D341Med (cell line): Measurements from ENCODE around the gene C10orf95.
"Not testable (repeated sequence)": the region's sequence is repeated elsewhere in the genome, so short reads cannot be mapped to it uniquely, and the experiment has no call there.

Experiments
- DNase-seq: peaks from one replicate; pipeline ENCODE4 v3.0.0; 2012; ENCODE audit warnings: low spot score

The C10orf95 gene

DNA sequence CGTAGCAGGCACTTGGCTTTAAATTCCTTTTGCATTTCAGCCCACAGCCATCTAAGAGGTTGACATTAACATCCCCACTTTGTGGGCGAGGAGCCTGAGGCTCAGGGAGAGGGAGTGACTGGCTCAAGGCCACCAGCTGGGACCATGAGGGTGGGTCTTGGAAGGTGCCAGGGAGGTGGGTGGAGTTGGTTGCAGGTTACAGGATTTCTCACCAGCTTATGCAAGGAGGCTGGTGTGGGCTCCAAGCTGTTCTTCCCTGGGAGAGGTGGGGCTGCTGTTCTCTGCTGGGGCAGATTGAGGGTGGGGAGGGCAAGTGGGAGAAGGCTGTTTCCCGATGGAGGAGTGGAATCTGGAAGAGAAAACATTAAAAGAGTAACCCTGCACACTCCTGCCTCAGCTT is 14.1 kb upstream of the C10orf95 start:
- DNase-seq: no peak

DNA sequence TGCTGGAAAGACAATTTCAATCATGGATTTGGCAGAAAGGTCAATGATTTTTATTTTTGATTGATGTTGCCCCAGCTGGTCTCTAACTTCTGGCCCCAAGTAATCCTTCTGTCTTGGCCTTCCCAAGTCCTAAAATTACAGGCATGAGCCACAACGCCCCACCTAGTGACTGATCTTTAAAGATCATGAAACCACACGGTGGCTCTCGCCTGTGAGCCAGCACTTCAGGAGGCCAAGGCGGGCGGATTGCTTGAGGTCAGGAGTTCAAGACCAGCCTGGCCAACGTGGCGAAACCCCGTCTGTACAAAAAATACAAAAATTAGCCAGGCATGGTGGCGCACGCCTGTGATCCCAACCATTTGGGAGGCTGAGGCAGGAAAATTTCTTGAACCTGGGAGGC is 12.6 kb upstream of the C10orf95 start:
- DNase-seq: no peak

DNA sequence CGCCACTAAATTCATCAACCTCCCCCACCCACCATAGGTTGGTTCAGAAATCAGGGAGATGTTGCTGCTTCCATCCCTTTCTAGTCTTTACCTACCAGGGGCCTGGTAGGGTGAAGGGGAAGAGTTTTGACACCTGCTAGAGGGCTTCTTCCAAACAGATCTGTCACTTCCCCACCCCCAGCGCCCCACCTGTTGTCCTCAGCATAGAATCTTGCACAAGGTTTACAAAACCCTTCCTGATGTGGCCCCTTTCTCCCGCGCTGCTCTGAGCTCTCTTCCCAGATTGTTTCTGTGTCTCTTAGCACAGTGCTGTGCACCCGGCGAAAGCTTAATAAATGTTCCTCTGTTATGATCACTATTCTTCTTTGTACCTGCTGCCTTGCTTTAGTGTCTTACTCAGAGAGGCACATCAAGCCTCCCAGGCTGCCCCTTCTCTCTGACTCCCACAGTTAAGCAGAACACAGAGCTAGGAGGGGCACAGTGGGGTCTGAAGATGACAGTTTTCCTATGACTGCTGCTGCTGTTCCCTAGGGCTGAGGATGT is 11.2 kb upstream of the C10orf95 start:
- DNase-seq: no peak

DNA sequence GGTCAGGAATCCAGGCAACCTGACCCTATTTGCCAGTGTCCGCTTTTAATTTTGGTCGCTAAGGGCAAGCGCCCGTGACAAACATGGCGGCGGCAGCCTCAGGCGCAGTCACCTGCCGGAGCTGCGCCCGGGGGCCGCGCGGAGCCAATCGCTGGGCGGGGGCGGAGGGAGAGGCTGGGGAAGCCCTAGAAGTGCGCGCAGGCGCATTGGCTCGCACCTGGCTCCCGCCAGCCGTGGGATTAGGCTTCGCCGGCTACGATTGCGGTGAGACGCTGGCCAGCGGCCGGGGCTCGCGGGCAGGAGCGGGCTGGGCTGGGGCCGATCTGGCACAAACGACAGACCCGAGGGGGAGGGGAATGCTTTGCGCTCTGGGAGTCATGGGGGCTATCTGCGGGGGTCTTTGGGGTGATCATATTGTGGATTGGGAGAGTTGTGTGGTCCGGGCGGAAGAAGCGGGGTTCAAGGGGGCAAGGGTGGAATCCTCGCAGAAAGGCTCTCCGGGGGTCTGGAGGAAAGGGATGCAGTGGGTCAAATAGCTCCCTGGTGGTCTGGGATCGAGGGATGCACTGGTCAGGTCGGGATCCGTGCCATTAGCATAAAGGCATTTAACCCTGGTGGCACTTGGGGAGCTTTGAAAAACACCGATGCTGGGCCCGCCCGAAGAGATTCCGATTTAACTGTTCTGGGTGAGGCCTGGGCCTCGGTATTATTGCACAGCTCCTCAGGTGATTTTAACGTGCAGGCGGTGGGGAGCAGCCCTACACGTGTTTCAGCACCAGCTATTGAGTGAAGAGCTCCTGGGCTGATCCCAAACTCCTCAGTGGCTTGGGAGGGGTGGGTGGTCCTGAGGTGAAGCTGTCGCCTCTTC is 10.1 kb upstream of the C10orf95 start:
- peak; percentile 94 for DNase-seq

DNA sequence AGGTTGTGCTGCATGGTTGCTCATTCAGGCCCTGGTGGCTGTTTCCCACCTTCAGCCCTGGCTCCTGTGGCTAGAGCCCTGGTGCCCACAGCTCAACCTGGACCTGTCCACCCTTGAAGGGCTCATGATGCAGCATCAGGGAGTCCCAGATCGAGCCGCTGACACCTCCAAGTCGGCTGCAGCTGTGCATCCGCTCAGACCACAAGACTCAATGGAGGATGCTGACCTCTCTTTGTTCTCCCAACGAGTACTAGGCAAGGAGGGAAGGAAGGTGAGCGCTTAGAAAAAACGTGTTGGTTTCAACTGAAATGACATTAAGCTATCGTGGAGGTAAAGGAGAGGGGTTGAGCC is 9.5 kb upstream of the C10orf95 start:
- DNase-seq: no peak

DNA sequence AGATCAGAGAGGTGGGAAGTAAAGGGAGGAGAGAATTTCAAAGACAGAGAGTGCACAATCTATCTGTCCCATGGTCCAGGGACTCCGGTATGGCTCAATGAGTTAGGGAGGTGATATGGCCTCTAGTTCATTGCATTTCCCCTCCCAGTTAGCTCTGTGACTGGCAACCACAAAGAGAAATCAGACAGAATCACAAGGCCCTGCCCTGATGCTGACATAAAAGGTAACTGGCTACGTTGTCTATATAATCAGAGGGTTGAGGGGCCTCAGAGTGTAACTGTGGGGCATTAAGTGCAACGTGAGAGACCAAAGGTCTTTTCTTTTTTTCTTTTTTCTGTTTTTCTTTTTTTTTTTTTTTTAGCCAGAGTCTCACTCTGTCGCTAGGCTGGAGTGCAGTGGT is 7.3 kb upstream of the C10orf95 start:
- DNase-seq: no peak

DNA sequence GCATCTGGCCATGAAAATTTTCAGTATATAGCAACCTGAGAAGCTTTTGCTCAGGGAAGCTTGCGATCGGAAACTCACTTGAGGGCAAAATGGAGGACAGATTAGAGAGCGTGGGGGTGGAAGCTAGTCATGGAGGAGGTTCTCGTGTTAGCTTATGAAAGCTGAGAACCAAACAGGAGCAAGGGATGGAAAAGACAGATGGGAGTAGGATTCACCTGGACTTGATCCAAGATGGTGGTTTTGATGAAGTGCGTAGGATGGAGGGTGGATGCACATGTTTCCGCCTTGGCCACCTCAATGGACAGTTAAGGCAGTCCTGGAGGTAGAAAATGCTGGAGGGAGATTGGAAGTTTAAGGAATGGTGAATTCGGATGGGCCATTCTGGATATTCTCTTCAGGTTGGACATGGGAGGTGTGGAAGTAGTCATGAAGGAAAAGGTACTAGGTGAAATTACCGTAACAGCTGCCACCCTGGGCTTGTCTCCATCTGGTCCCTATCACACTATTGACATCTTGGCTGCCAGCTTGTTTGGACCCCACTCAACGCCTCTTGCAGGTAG is 6.3 kb upstream of the C10orf95 start:
- no peak for DNase-seq

DNA sequence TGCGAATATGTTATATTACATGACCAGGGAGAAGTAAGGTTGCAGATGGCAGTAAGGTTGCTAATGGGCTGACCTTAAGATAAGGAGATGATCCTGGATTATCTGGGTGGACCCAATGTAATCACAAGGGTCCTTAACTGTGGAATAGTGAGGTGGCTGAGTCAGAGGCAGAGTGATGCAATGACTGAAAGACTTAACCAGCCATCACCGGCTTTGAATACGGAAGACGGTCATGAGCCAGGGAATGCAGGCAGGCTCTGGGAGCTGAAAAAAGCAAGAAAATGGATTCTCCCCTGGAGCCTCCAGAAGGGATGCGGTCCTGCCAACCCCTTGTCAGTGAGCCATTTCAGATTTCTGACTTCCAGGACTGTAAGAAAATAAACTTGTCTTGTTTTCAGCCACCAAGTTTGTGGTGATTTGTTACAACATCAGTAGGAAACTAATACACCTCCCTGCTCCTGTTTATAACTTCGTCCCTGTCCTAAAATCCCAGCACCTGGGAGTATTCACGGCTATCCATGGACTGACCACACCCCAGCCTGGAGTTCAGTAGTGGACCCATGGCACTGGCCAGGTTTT is 4.6 kb upstream of the C10orf95 start:
- DNase-seq: no peak

DNA sequence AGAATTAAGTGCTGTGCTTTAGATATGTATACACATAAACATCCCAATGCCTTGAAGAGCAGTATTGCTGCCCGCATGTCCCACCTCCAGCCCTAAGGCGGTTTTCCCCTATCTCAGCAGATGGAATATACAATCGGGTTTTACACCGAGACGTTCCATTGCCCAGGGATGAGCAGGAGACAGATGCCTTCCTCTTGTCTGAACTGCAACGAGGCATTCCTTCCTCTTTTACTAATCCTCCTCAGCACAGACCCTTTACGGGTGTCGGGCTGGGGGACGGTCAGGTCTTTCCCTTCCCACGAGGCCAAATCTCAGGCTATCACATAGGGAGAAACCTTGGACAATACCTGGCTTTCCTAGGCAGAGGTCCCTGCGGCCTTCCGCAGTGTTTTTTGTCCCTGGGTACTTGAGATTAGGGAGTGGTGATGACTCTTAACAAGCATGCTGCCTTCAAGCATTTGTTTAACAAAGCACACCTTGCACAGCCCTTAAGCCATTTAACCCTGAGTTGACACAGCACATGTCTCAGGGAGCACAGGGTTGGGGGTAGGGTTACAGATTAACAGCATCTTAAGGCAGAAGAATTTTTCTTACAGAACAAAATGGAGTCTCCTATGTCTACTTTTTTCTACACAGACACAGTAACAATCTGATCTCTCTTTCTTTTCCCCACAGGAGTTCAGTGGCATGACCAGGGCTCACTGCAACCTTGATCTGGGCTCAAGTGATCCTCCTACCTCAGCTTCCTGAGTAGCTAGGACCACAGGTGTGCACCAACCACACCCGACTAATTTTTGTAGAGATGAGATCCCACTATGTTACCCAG is 3.5 kb upstream of the C10orf95 start:
- DNase-seq: not testable (repeated sequence)

DNA sequence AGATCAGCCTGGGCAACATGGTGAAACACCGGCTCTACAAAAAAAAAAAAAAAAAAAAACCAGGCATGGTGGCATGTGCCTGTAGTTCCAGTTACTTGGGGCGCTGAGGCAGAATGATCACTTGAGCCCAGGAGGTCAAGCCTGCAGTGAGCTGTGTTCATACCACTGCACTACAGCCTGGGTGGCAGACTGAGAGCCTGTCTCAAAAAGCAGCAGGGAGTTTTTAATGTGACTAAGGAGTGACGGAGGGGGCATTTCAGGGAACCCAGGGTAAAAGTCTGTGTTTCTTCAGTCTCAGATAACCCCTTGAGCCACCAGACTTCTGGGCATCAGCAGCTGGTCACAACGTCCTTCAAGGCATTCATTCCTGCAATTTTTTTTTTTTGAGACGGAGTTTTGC is 2.2 kb upstream of the C10orf95 start:
- no peak for DNase-seq

DNA sequence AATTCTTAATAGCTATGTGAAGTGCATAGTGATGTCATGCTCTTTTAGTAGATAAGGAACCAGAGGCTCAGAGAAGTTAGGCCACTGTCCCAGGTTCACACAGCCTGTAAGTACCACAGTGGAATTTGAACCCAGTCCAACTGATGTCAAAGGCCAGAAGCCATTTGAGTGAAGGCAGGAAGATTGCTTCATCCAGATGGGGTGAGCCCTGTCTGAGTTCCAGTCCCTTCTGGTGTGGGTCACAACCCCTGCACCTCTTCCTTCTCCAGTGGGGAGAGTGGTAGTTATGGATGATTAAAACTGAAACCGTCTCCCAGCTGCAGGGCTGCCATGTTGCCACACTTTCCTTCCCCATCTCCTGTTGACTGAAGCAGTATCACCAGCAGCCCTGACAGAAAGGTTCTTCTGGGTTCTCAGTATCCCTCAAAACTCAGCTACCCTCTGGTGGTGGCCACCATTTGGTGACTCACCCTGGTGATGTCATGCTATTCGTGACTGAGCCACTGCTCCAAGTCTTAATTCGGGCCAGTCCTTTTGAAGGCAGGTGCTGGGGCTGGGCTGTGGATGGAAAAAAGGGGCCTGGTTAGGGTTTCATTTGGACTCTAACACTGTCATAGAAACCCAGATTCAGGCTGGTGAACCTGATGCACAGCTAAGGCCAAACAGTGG is 1.5 kb upstream of the C10orf95 start:
- DNase-seq: no peak

DNA sequence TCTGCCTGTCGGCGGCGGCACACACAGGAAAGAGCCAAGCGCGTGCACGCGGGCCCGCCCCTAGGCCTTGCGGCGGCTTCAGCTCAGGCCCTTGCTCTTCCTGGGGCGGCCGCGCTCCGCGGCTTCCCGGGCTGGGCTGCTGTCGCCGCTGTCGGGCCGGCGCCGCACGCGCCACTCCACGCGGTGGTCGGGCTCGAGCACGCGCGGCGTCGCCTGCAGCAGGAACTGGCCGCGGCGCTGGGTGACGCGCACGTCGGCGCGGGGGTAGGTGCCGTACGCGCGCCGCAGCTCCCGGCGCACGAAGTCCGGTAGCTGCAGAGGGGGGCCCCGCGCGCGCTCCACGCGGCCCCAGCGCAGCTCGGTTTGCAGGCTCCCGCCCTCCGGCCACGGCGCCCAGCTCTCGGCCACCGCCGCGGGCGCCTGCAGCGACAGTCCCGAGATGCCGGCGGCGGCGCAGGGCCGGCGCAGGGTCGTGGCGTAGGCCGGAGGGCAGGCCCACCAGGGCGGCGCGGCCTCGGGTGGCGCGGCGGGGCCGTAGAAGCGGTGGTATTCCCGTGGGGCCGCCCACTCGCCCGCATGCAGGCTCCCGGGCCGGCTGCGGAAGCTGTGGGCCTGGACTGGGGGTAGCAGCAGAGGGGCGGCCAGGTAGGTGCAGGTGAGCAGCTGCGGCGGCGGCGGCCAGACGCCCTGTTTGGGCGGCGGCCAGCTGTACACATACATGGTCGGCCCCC is 804 bp downstream of the C10orf95 start:
- DNase-seq: peak; percentile 87

DNA sequence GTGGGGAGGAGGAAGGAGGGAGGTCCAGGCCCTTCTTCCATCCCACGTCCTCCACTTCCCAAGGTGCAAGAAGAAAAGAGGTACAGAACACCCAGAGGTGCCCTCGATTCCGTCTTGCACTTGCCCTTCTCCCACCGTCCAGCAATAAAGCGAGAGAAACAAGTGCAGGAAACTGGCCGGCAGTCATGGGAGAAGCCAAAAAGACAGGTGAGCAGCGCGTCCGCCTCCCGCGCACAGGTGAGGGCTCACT is 1.3 kb downstream of the C10orf95 start:
- no peak for DNase-seq

DNA sequence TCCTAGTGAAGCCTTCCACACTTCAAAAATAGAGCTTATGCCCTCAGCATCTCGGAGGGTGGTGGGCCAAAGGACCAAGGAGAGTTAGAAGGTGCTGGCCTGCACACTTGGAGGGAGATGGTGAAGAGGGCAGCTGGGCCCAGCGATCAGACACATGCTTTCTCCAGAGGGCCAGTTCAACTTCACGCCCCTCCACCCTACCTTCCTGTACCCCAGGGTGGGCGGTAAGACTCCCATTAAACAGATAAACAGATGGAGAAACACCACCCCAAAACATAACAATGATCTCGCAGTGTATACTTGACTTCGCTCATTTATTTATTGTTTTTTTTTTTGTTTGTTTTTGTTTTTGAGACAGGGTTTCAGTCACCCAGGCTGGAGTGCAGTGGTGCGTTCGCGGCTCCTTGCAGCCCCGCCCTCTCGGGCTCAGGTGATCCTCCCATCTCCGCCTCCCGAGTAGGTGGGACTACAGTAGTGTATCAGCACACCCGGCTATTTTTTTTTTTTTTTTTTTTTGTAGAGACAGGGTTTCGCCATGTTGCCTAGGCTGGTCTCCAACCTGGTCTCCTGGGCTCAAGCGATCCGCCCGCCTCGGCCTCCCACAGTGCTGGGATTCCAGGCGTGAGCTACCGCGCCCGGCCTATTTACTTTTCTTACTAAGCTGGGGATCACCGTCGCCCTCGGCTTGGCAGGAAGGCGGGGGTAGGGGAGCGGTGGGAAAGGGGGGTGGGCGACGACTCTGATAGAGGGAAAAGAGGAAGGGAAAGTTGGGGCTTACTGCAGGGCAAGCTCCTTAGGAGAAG is 1.8 kb downstream of the C10orf95 start:
- DNase-seq: peak; percentile 53

DNA sequence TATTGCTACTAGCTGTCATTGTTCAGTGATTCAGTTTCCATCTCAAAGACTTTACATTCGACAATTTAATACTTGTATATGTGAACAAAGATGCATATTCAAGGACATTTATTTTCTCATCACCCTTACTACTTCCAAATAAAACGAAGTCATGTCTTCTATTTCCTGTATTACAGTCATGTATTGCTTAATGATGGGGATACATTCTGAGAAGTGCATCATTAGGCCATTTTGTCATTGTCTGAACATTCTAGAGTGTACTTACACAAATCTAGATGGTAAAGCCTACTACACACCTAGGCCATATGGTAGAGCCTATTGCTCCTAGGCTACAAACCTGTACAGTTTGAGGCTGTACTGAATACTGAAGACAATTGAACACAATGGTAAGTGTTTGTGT is 6.5 kb downstream of the C10orf95 start:
- no peak for DNase-seq

DNA sequence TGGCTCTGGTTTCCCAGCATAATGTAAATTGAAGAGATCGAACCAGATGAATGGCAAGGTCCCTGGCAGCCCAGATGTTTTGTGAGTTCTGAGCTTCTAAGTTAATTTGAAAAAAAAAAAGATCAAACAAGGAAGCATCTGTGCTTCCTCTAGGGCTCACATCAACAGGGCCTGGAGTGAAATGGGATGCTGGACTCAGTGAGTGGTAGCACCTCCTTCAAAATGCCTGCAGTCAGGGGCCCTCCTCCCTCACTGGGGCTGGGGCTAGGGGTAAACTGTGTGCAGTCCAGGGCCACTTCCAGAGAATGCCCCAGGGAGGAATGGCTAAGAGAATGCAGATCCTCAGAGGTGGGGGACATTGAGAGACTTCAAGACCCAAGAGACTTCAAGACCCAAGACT is 13.0 kb downstream of the C10orf95 start:
- no peak for DNase-seq

DNA sequence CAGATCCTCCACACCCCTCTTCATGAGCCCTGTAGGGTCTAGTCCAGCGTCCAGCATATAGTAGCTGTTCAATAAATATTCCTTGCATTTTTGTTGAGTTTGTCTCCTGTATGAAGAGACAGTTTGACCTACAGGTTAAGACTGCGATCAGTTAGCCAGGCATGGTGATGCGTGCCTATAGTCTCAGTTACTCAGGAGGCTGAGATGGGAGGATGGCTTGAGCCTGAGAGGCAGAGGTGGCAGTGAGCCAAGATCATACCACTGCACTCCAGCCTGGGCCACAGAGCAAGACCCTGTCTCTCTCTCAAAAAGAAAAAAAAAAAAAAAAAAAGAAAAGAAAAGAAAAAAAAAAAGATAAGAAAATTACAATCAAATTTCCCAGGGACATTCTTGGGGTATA is 13.8 kb downstream of the C10orf95 start:
- no peak for DNase-seq

DNA sequence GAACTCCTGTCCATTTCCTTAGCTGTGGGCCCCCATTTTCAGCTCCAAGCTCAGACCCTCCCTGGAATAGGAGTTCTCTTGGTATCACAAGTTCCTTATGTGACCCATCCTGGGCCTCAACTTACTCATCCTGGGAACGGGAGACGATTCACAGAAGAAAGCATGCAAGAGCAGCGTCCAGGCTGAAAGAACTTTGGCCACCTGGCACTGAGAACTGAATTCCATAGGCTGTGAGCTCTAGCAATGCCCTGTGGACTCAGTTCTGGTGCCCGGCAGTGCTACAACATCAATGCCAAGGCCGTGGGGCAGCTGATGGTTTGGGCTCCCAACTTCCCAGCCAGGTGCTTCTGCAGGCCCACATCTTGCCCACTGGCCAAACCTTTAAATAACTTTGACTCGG is 15.0 kb downstream of the C10orf95 start:
- DNase-seq: no peak

DNA sequence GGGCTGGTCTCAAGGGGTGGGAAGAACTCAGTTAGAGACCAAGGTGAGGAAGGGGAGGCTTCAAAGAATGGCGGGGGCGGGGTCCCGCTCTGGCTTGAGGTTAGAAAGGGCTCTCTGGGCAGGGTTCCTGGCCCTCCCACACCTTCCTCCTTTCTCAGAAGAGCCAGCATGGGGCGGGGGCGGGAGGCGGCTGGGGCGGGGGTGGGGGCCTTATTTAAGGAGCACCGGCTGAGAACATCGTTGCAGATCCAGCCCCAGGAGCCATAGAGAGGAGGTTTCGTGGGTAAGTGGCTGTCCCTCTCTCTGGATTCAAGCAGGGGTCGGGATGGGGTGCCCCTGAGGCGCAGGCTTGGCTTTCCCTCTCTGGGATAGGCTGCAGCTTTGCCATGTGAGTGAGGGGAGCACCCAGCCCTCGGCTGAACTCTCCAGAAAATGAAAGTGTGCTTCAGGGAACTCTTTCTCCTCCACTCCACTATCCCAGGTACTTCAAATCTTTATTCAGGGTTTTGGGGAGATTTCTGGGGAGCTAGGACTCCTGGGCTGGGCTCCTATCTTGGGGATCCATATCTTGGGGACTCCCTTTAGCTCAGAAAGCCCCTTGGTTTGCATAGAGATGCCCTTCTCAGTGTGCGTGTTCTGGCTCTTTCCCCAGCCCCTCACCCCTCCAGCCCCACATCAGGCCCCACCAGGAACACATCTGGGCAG is 15.7 kb downstream of the C10orf95 start:
- DNase-seq: no peak

DNA sequence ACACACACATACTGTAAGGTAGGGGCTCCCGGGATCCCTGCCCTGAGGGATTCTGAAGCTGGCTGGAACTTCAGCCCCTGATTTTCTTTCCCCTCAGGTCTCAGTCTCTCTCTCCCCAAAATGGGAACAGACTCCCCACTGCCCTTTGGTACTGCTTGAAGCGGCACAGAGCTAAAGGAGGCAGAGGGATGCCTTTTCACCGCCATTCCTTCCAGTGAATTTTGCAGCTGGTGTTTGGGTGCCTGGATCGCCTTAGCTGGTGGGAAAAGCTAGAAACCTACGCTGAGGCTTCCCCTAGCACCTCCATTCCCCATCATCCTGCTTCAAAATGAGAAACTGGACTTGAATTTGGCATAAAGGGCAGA is 16.2 kb downstream of the C10orf95 start:
- DNase-seq: no peak
